Measurements from ENCODE around the gene PML.

Gene PML

GRCh38 chr15:73991726-73992593 lies 2.6 kb upstream of the PML start, which contains the start of gene STOML1:
TSS of gene STOML1 (minus strand) at chr15:73992295. CDS start at chr15:73992223, 72 bp downstream.
- ATAC-seq (replicated peaks; ENCODE audit: extremely low read depth, poor library complexity, severe bottlenecking) (peak; percentile 79), DNase-seq (ENCODE audit: low spot score in 2 of 2) (peak; percentile 86 to 93)
- H3K27me3 Mint-ChIP-seq, result no peaks in the 10 kb centered on the region
- peak within 1 kb of the TSS; percentile 98 for H3K4me3 Mint-ChIP-seq
- H3K36me3 Mint-ChIP-seq (ENCODE audit: insufficient read depth), result peaks cover 6% of the 10 kb centered on the region
- H3K9me3 Mint-ChIP-seq, result no peaks in the 10 kb centered on the region
- peaks cover 46% of the 10 kb centered on the region for H3K4me1 Mint-ChIP-seq
- H3K27ac Mint-ChIP-seq (ENCODE audit: low read depth), result peak within 1 kb of the TSS; percentile 75

- ATAC-seq (replicated peaks; ENCODE audit: extremely low read depth, poor library complexity, severe bottlenecking) (no peak), DNase-seq (ENCODE audit: low spot score in 2 of 2) (no peak)
- H3K27me3 Mint-ChIP-seq, result no peaks in the 10 kb centered on the region
- peaks cover 51% of the 10 kb centered on the region for H3K4me1 Mint-ChIP-seq
- H3K9me3 Mint-ChIP-seq, result no peaks in the 10 kb centered on the region
- peak overlapping the region; percentile 75 for H3K27ac Mint-ChIP-seq (ENCODE audit: low read depth)
- H3K4me3 Mint-ChIP-seq, result peak overlapping the region; percentile 98
- peaks cover 6% of the 10 kb centered on the region for H3K36me3 Mint-ChIP-seq (ENCODE audit: insufficient read depth)
Measured at GRCh38 chr15:73992594-73992898, 2.0 kb upstream of the PML start.

GRCh38 chr15:73993211-73993994 lies 1.1 kb upstream of the PML start:
- no peak for DNase-seq (ENCODE audit: low spot score in 2 of 2)
- peak overlapping the region; percentile 98 for H3K4me3 Mint-ChIP-seq
- H3K9me3 Mint-ChIP-seq, result no peaks in the 10 kb centered on the region
- H3K4me1 Mint-ChIP-seq, result peaks cover 55% of the 10 kb centered on the region
- peaks cover 7% of the 10 kb centered on the region for H3K36me3 Mint-ChIP-seq (ENCODE audit: insufficient read depth)
- peak overlapping the region; percentile 96 for H3K27ac Mint-ChIP-seq (ENCODE audit: low read depth)
- no peaks in the 10 kb centered on the region for H3K27me3 Mint-ChIP-seq
- ATAC-seq (replicated peaks; ENCODE audit: extremely low read depth, poor library complexity, severe bottlenecking), result no peak

GRCh38 chr15:73994912-73995622 lies 551 bp downstream of the PML start:
- peak overlapping the region; percentile 96 for H3K27ac Mint-ChIP-seq (ENCODE audit: low read depth)
- H3K9me3 Mint-ChIP-seq, result no peaks in the 10 kb centered on the region
- H3K27me3 Mint-ChIP-seq, result no peaks in the 10 kb centered on the region
- peaks cover 17% of the 10 kb centered on the region for H3K36me3 Mint-ChIP-seq (ENCODE audit: insufficient read depth)
- ATAC-seq (replicated peaks; ENCODE audit: extremely low read depth, poor library complexity, severe bottlenecking) (no peak), DNase-seq (ENCODE audit: low spot score in 2 of 2) (no peak)
- peak overlapping the region; percentile 98 for H3K4me3 Mint-ChIP-seq
- H3K4me1 Mint-ChIP-seq, result peaks cover 64% of the 10 kb centered on the region

DNA sequence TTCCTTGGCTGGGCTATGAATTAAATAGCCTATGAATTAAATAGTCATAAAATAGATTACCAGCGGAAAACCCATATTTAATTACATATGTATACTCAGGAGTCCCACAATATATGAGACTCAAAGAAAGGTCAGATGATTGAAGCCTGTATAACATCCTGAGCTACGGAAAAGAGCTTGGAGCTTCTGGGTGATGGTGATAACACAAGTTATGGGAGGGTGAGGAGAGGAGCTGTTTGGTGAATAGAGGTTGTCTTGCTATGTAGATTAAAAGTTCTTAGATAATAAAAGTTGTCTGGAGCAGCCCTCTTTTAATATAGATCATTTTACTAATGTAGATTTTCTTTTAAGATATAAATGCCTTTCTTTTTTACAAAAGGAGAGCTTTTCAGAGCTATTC lies 1.8 kb downstream of the PML start:
- H3K4me3 Mint-ChIP-seq, result peak overlapping the region; percentile 98
- ATAC-seq (replicated peaks; ENCODE audit: extremely low read depth, poor library complexity, severe bottlenecking) (no peak), DNase-seq (ENCODE audit: low spot score in 2 of 2) (no peak)
- H3K9me3 Mint-ChIP-seq, result no peaks in the 10 kb centered on the region
- H3K36me3 Mint-ChIP-seq (ENCODE audit: insufficient read depth), result peaks cover 21% of the 10 kb centered on the region
- no peaks in the 10 kb centered on the region for H3K27me3 Mint-ChIP-seq
- H3K27ac Mint-ChIP-seq (ENCODE audit: low read depth), result peak overlapping the region; percentile 96
- peaks cover 65% of the 10 kb centered on the region for H3K4me1 Mint-ChIP-seq

DNA sequence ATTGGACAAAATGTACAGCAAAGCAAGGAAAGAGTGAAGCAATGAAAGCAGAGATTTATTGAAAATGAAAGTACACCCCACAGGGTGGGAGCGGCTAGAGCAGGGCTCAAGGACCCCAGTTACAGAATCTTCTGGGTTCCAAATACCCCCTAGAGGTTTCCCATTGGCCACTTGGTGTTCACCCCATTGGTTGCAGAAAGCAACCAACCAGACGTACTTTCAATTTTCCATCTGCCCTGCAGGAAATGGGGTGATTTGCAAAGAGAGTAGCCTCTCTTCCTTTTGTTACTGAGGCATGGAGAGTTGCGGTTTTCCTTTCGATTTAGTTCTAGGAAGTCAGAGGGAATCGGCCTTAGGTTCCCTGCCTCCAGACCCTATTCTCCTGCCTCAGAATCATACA lies 2.4 kb downstream of the PML start:
- no peak for DNase-seq (ENCODE audit: low spot score in 2 of 2)
- peaks cover 22% of the 10 kb centered on the region for H3K36me3 Mint-ChIP-seq (ENCODE audit: insufficient read depth)
- no peaks in the 10 kb centered on the region for H3K27me3 Mint-ChIP-seq
- no peaks in the 10 kb centered on the region for H3K9me3 Mint-ChIP-seq
- peak overlapping the region; percentile 96 for H3K27ac Mint-ChIP-seq (ENCODE audit: low read depth)
- peak overlapping the region; percentile 98 for H3K4me3 Mint-ChIP-seq
- H3K4me1 Mint-ChIP-seq, result peaks cover 67% of the 10 kb centered on the region
- ATAC-seq (replicated peaks; ENCODE audit: extremely low read depth, poor library complexity, severe bottlenecking), result no peak

DNA sequence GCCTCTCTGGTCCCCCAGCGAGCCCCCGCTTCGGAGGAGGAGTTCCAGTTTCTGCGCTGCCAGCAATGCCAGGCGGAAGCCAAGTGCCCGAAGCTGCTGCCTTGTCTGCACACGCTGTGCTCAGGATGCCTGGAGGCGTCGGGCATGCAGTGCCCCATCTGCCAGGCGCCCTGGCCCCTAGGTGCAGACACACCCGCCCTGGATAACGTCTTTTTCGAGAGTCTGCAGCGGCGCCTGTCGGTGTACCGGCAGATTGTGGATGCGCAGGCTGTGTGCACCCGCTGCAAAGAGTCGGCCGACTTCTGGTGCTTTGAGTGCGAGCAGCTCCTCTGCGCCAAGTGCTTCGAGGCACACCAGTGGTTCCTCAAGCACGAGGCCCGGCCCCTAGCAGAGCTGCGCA lies 3.5 kb downstream of the PML start:
- H3K36me3 Mint-ChIP-seq (ENCODE audit: insufficient read depth), result peaks cover 31% of the 10 kb centered on the region
- no peak for ATAC-seq (replicated peaks; ENCODE audit: extremely low read depth, poor library complexity, severe bottlenecking)
- H3K27ac Mint-ChIP-seq (ENCODE audit: low read depth), result no peak overlapping the region
- peaks cover 60% of the 10 kb centered on the region for H3K4me1 Mint-ChIP-seq
- H3K9me3 Mint-ChIP-seq, result no peaks in the 10 kb centered on the region
- peak overlapping the region; percentile 98 for H3K4me3 Mint-ChIP-seq
- no peak for DNase-seq (ENCODE audit: low spot score in 2 of 2)
- no peaks in the 10 kb centered on the region for H3K27me3 Mint-ChIP-seq

DNA sequence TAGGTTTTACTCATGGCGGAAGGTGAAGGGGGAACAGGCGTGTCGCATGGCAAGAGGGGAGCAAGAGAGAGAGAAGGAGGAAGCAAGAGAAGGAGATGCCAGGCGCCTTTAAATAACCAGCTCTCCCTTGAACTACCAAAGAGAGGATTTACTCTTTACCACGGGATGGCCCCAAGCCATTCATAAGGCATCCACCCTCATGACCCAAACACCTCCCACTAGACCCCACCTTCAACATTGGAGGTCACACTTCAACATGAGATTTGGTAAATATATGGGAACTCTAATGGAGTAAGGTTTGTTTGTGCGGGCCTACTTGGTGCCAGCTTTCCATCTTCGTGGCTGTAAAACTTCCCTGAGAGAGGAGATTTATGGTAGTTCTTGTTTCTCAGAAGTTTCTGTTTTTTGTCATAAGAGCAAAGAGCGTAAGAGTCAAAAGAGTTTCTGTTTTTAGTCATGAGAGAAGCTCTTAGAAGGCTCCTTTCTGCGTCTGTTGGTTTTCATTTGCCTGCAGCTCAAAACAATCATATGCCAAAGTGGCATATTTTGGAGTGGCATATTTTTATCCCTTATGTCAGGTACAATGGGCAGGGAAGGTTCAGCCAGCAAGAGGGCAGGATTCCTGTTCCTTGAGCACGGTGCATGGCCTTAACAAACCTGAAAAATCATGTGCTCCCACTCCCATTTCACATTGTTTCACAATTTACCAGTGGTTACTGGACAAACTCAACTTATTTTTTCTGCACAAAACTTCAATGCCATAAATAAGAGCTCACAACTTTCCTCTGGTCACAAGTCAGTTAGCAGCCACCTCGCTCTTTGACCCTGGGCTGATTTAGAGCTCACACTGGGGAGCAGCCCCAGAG lies 12.5 kb downstream of the PML start:
- DNase-seq (ENCODE audit: low spot score in 2 of 2), result no peak
- H3K9me3 Mint-ChIP-seq, result no peaks in the 10 kb centered on the region
- peak overlapping the region; percentile 15 for H3K4me3 Mint-ChIP-seq
- H3K27me3 Mint-ChIP-seq, result no peaks in the 10 kb centered on the region
- H3K27ac Mint-ChIP-seq (ENCODE audit: low read depth), result peak overlapping the region; percentile 54
- peaks cover 38% of the 10 kb centered on the region for H3K36me3 Mint-ChIP-seq (ENCODE audit: insufficient read depth)
- ATAC-seq (replicated peaks; ENCODE audit: extremely low read depth, poor library complexity, severe bottlenecking), result no peak
- peaks cover 64% of the 10 kb centered on the region for H3K4me1 Mint-ChIP-seq

DNA sequence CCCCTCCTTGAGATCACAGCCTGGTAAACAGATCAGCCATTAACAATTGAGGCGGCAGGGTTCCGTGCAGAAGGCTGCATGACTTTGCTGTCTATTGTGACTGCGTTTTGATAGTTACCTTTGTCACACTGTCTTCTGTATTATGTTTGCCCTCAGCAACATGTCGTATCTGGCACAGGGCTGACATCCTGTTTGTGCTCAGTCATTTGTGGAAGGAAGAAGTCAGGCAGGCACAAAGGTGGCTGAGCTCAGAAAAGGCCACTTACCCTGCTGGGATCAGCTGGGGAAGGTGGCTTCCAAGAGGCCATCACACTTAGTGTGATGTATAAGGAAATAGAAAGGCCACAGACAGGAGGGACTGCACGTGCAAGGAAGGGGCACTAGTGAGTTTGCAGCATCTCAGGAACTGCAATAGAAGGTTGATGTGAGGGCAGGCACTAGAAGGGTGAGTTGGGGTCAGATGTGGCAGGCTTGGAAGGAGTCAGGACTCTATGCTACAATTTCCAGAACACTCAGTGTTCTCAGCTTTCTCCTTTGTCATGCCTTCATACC lies 13.4 kb downstream of the PML start:
- H3K27ac Mint-ChIP-seq (ENCODE audit: low read depth), result peak overlapping the region; percentile 78
- ATAC-seq (replicated peaks; ENCODE audit: extremely low read depth, poor library complexity, severe bottlenecking), result peak; percentile 40
- H3K4me3 Mint-ChIP-seq, result peak overlapping the region; percentile 15
- no peak for DNase-seq (ENCODE audit: low spot score in 2 of 2)
- peaks cover 31% of the 10 kb centered on the region for H3K36me3 Mint-ChIP-seq (ENCODE audit: insufficient read depth)
- peaks cover 64% of the 10 kb centered on the region for H3K4me1 Mint-ChIP-seq
- no peaks in the 10 kb centered on the region for H3K27me3 Mint-ChIP-seq
- no peaks in the 10 kb centered on the region for H3K9me3 Mint-ChIP-seq

GRCh38 chr15:74008901-74009300 lies 14.4 kb downstream of the PML start:
- Mint-ChIP-seq H3K4me1 (peaks cover 59% of the 10 kb centered on the region), H3K27ac (ENCODE audit: low read depth) (peak overlapping the region; percentile 78), H3K36me3 (ENCODE audit: insufficient read depth) (peaks cover 24% of the 10 kb centered on the region), H3K4me3 (no peak overlapping the region), H3K27me3 (no peaks in the 10 kb centered on the region), H3K9me3 (no peaks in the 10 kb centered on the region)
- ATAC-seq (replicated peaks; ENCODE audit: extremely low read depth, poor library complexity, severe bottlenecking), result no peak
- DNase-seq (ENCODE audit: low spot score in 2 of 2), result no peak

DNA sequence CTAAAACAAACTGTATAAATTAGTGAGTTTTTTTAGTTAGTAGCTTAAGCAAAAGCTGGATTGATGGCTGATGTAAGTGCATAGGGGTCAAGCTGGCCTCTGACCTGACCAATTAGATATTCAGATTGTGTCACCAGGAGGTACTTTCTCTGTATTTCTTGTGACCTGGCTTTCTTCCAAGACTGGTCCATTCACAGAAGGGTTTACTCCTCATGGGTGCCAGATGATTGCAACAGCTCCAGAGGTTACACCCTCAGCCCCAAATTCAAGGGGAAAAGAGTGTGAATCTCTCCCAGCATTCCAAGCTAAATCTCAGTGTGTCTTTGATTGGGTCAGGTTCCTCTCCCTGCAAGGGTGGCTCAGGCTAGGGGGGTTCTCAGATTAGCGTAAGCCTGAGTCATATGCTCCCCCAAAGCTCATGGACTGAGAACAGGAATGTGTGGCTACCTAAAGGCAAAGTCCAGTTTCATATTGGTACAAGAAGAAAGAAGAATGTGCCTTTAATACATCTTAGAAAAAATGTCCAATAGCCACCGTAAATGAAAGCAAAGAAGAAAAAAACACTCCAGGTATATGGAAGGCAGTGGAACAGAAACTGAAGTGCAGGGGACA lies 16.5 kb downstream of the PML start:
- ATAC-seq (replicated peaks; ENCODE audit: extremely low read depth, poor library complexity, severe bottlenecking) (no peak), DNase-seq (ENCODE audit: low spot score in 2 of 2) (no peak)
- Mint-ChIP-seq H3K9me3 (no peaks in the 10 kb centered on the region), H3K36me3 (ENCODE audit: insufficient read depth) (peaks cover 16% of the 10 kb centered on the region), H3K27me3 (no peaks in the 10 kb centered on the region), H3K4me1 (peaks cover 66% of the 10 kb centered on the region), H3K4me3 (no peak overlapping the region), H3K27ac (ENCODE audit: low read depth) (no peak overlapping the region)
